Activated CD4-positive, alpha-beta T cell treated with anti-CD3 and anti-CD28 coated beads, Interleukin-2, amount 10 ng/mL, durations not matched to agents 7 days and 5 days (primary cell): Measurements from ENCODE around the gene TTC7B. TPM values are rescaled to one million over a fixed set of nuclear protein-coding genes. Genes with fewer than 3 reads are reported as not detected.

Experiments
- CTCF ChIA-PET: fragments of 350-600 bp; sonication (Branson Sonifier 250); formaldehyde crosslinking; loops from one replicate; lab custom pipeline; 2021; ENCODE audit warnings: antibody characterized with exemption; lab: Charles Lee
- POLR2A ChIA-PET: fragments of 350-600 bp; sonication (Branson Sonifier 250); formaldehyde crosslinking; loops from one replicate; lab custom pipeline; 2021; ENCODE audit warnings: antibody characterized with exemption; lab: Charles Lee
- DNase-seq: peaks from one replicate; pipeline ENCODE4 v3.0.0-alpha.2; 2020
- H3K27ac Mint-ChIP-seq: one replicate; pipeline ENCODE4 v1.8.0; 2021; ENCODE audit warnings: mild to moderate bottlenecking, moderate library complexity, mixed read lengths
- H3K27me3 Mint-ChIP-seq: one replicate; pipeline ENCODE4 v1.8.0; 2021; ENCODE audit warnings: mixed read lengths
- H3K36me3 Mint-ChIP-seq: one replicate; pipeline ENCODE4 v1.8.0; 2021; ENCODE audit warnings: low read depth, mixed read lengths
- H3K4me1 Mint-ChIP-seq: one replicate; pipeline ENCODE4 v1.8.0; 2021; ENCODE audit warnings: mixed read lengths
- H3K4me3 Mint-ChIP-seq: one replicate; pipeline ENCODE4 v1.8.0; 2021; ENCODE audit warnings: mild to moderate bottlenecking, moderate library complexity, mixed read lengths
- H3K9me3 Mint-ChIP-seq: one replicate; pipeline ENCODE4 v1.8.0; 2021; ENCODE audit warnings: mixed read lengths
- total RNA-seq, 2 experiments: library from RNA; stranded (reverse); gene quantifications; one replicate each; pipeline ENCODE4 v1.2.3, GENCODE V29; 2021

Gene TTC7B
- total RNA-seq, 2 experiments from 2014 or later: 2.7 to 2.9 TPM

GRCh38 chr14:90558041-90558982, 257.9 kb downstream of the TTC7B start:
- Mint-ChIP-seq H3K36me3 (no peaks in the 10 kb centered on the region), H3K27ac (no peak overlapping the region), H3K9me3 (no peaks in the 10 kb centered on the region), H3K4me3 (no peak overlapping the region), H3K27me3 (no peaks in the 10 kb centered on the region), H3K4me1 (no peaks in the 10 kb centered on the region)
- CTCF ChIA-PET: interaction anchor here (0.6 kb wide), 1 partner anchor 229 kb away, joined by 3 read pairs; no protein-coding TSS in a partner anchor
- DNase-seq: no peak
- POLR2A ChIA-PET: interaction anchor here (0.6 kb wide), 1 partner anchor 15 kb away, joined by 3 read pairs; no protein-coding TSS in a partner anchor

GRCh38 chr14:90557516-90557915, 258.7 kb downstream of the TTC7B start:
- Mint-ChIP-seq H3K27ac (no peak overlapping the region), H3K36me3 (no peaks in the 10 kb centered on the region), H3K4me1 (no peaks in the 10 kb centered on the region), H3K27me3 (no peaks in the 10 kb centered on the region), H3K4me3 (no peak overlapping the region), H3K9me3 (no peaks in the 10 kb centered on the region)
- DNase-seq: no peak
- ChIA-PET CTCF (interaction anchor here (0.6 kb wide), 1 partner anchor 228 kb away, joined by 3 read pairs; no protein-coding TSS in a partner anchor), POLR2A (interaction anchor here (0.6 kb wide), 1 partner anchor 14 kb away, joined by 3 read pairs; no protein-coding TSS in a partner anchor)

GRCh38 chr14:90556666-90557450, 259.4 kb downstream of the TTC7B start:
- Mint-ChIP-seq H3K9me3 (no peaks in the 10 kb centered on the region), H3K27ac (no peak overlapping the region), H3K4me1 (no peaks in the 10 kb centered on the region), H3K36me3 (no peaks in the 10 kb centered on the region), H3K27me3 (no peaks in the 10 kb centered on the region), H3K4me3 (no peak overlapping the region)
- DNase-seq: no peak
- CTCF ChIA-PET: no interaction called here
- POLR2A ChIA-PET: no interaction called here

- H3K36me3 Mint-ChIP-seq: no peaks in the 10 kb centered on the region
- no peak overlapping the region for H3K27ac Mint-ChIP-seq
- no peaks in the 10 kb centered on the region for H3K9me3 Mint-ChIP-seq
- no peak for DNase-seq
- POLR2A ChIA-PET: no interaction called here
- CTCF ChIA-PET: no interaction called here
- H3K4me3 Mint-ChIP-seq: no peak overlapping the region
- no peaks in the 10 kb centered on the region for H3K4me1 Mint-ChIP-seq
- no peaks in the 10 kb centered on the region for H3K27me3 Mint-ChIP-seq
Observed at GRCh38 chr14:90556012-90556477, 260.2 kb downstream of the TTC7B start.

- Mint-ChIP-seq H3K27ac (no peak overlapping the region), H3K9me3 (no peaks in the 10 kb centered on the region), H3K27me3 (no peaks in the 10 kb centered on the region), H3K4me1 (no peaks in the 10 kb centered on the region), H3K4me3 (no peak overlapping the region), H3K36me3 (no peaks in the 10 kb centered on the region)
- no peak for DNase-seq
- POLR2A ChIA-PET: no interaction called here
- CTCF ChIA-PET: no interaction called here
Observed at GRCh38 chr14:90555126-90556011, 260.9 kb downstream of the TTC7B start.

GRCh38 chr14:90554341-90554740, 261.9 kb downstream of the TTC7B start:
- no peak for DNase-seq
- H3K27ac Mint-ChIP-seq: no peak overlapping the region
- no peak overlapping the region for H3K4me3 Mint-ChIP-seq
- no peaks in the 10 kb centered on the region for H3K36me3 Mint-ChIP-seq
- ChIA-PET POLR2A (no interaction called here), CTCF (no interaction called here)
- H3K27me3 Mint-ChIP-seq: no peaks in the 10 kb centered on the region
- no peaks in the 10 kb centered on the region for H3K4me1 Mint-ChIP-seq
- no peaks in the 10 kb centered on the region for H3K9me3 Mint-ChIP-seq

- no peaks in the 10 kb centered on the region for H3K36me3 Mint-ChIP-seq
- H3K9me3 Mint-ChIP-seq: no peaks in the 10 kb centered on the region
- ChIA-PET CTCF (interaction anchor here (1.7 kb wide), 1 partner anchor 15 kb away, joined by 3 read pairs; no protein-coding TSS in a partner anchor), POLR2A (no interaction called here)
- DNase-seq: no peak
- no peak overlapping the region for H3K4me3 Mint-ChIP-seq
- H3K27ac Mint-ChIP-seq: no peak overlapping the region
- no peaks in the 10 kb centered on the region for H3K27me3 Mint-ChIP-seq
- no peaks in the 10 kb centered on the region for H3K4me1 Mint-ChIP-seq
Observed at GRCh38 chr14:90553921-90554336, 262.3 kb downstream of the TTC7B start.

- H3K36me3 Mint-ChIP-seq: no peaks in the 10 kb centered on the region
- POLR2A ChIA-PET: no interaction called here
- no peak overlapping the region for H3K4me3 Mint-ChIP-seq
- no peak overlapping the region for H3K27ac Mint-ChIP-seq
- no peaks in the 10 kb centered on the region for H3K9me3 Mint-ChIP-seq
- no peaks in the 10 kb centered on the region for H3K27me3 Mint-ChIP-seq
- DNase-seq: no peak
- CTCF ChIA-PET: interaction anchor here (1.7 kb wide), 1 partner anchor 16 kb away, joined by 3 read pairs; no protein-coding TSS in a partner anchor
- H3K4me1 Mint-ChIP-seq: no peaks in the 10 kb centered on the region
Observed at GRCh38 chr14:90553298-90553920, 262.8 kb downstream of the TTC7B start.

GRCh38 chr14:90552465-90553297, 263.5 kb downstream of the TTC7B start:
- DNase-seq: no peak
- ChIA-PET POLR2A (no interaction called here), CTCF (interaction anchor here (1.7 kb wide), 1 partner anchor 16 kb away, joined by 3 read pairs; no protein-coding TSS in a partner anchor)
- no peaks in the 10 kb centered on the region for H3K36me3 Mint-ChIP-seq
- no peaks in the 10 kb centered on the region for H3K27me3 Mint-ChIP-seq
- no peaks in the 10 kb centered on the region for H3K9me3 Mint-ChIP-seq
- H3K4me1 Mint-ChIP-seq: no peaks in the 10 kb centered on the region
- H3K4me3 Mint-ChIP-seq: no peak overlapping the region
- H3K27ac Mint-ChIP-seq: no peak overlapping the region

- Mint-ChIP-seq H3K27ac (no peak overlapping the region), H3K27me3 (no peaks in the 10 kb centered on the region), H3K36me3 (no peaks in the 10 kb centered on the region)
Observed at GRCh38 chr14:90551733-90552464, 264.3 kb downstream of the TTC7B start.

More at GRCh38 chr14:90551733-90552464, 264.3 kb downstream of the TTC7B start:
- Mint-ChIP-seq H3K9me3 (no peaks in the 10 kb centered on the region), H3K4me1 (no peaks in the 10 kb centered on the region), H3K4me3 (no peak overlapping the region)
- DNase-seq: no peak
- ChIA-PET POLR2A (no interaction called here), CTCF (interaction anchor here (1.4 to 1.7 kb wide), 2 partner anchors 11 to 17 kb away, joined by 3 read pairs; no protein-coding TSS in a partner anchor)
